ENCODE measurements around the gene BRCA2. TPM values are rescaled to one million over a fixed set of nuclear protein-coding genes. Genes with fewer than 3 reads are reported as not detected.

BRCA2 gene
- total and polyA plus RNA-seq, 9 of the 15 experiments (the other 6 are each of a cell fraction or from before 2014, with no cell fraction given) = 4.1 to 17.3 (median 5.8) TPM

DNA sequence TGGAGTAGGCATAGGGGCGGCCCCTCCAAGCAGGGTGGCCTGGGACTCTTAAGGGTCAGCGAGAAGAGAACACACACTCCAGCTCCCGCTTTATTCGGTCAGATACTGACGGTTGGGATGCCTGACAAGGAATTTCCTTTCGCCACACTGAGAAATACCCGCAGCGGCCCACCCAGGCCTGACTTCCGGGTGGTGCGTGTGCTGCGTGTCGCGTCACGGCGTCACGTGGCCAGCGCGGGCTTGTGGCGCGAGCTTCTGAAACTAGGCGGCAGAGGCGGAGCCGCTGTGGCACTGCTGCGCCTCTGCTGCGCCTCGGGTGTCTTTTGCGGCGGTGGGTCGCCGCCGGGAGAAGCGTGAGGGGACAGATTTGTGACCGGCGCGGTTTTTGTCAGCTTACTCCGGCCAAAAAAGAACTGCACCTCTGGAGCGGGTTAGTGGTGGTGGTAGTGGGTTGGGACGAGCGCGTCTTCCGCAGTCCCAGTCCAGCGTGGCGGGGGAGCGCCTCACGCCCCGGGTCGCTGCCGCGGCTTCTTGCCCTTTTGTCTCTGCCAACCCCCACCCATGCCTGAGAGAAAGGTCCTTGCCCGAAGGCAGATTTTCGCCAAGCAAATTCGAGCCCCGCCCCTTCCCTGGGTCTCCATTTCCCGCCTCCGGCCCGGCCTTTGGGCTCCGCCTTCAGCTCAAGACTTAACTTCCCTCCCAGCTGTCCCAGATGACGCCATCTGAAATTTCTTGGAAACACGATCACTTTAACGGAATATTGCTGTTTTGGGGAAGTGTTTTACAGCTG lies at the start of gene BRCA2, which contains the start of gene ZAR1L (continued):
- TF ChIP-seq, protein P1, sequence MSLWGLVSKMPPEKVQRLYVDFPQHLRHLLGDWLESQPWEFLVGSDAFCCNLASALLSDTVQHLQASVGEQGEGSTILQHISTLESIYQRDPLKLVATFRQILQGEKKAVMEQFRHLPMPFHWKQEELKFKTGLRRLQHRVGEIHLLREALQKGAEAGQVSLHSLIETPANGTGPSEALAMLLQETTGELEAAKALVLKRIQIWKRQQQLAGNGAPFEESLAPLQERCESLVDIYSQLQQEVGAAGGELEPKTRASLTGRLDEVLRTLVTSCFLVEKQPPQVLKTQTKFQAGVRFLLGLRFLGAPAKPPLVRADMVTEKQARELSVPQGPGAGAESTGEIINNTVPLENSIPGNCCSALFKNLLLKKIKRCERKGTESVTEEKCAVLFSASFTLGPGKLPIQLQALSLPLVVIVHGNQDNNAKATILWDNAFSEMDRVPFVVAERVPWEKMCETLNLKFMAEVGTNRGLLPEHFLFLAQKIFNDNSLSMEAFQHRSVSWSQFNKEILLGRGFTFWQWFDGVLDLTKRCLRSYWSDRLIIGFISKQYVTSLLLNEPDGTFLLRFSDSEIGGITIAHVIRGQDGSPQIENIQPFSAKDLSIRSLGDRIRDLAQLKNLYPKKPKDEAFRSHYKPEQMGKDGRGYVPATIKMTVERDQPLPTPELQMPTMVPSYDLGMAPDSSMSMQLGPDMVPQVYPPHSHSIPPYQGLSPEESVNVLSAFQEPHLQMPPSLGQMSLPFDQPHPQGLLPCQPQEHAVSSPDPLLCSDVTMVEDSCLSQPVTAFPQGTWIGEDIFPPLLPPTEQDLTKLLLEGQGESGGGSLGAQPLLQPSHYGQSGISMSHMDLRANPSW (CRISPR knock-in tag; IDR thresholded peaks at IDR 0.05) = no peak
- TF ChIP-seq NFATC3 (IDR thresholded peaks at IDR 0.05) = no peak
- TF ChIP-seq ZSCAN29 (IDR thresholded peaks at IDR 0.05) = no peak
- TF ChIP-seq HDAC2 (IDR thresholded peaks at IDR 0.05) = no peak; the same call in 1 of the 2 replicates
- TF ChIP-seq MTA1 (IDR thresholded peaks at IDR 0.05; ENCODE audit: borderline replicate concordance) = no peak
- TF ChIP-seq PURB (CRISPR knock-in tag; IDR thresholded peaks at IDR 0.05; ENCODE audit: low read depth) = no peak
- TF ChIP-seq, protein P2, sequence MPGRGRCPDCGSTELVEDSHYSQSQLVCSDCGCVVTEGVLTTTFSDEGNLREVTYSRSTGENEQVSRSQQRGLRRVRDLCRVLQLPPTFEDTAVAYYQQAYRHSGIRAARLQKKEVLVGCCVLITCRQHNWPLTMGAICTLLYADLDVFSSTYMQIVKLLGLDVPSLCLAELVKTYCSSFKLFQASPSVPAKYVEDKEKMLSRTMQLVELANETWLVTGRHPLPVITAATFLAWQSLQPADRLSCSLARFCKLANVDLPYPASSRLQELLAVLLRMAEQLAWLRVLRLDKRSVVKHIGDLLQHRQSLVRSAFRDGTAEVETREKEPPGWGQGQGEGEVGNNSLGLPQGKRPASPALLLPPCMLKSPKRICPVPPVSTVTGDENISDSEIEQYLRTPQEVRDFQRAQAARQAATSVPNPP (IDR thresholded peaks at IDR 0.05; ENCODE audit: borderline replicate concordance, insufficient read depth, insufficient read length) = no peak
- no peak for TF ChIP-seq RHOXF2B (CRISPR knock-in tag; conservative IDR thresholded peaks at IDR 0.05)
- no peak for TF ChIP-seq ZNF830 (CRISPR knock-in tag; IDR thresholded peaks at IDR 0.05)
- no peak for TF ChIP-seq MCM2 (IDR thresholded peaks at IDR 0.05; ENCODE audit: low read depth)
- no peak for TF ChIP-seq MCM5 (IDR thresholded peaks at IDR 0.05; ENCODE audit: low read depth)
- TF ChIP-seq EZH2 (IDR thresholded peaks at IDR 0.05; ENCODE audit: borderline replicate concordance, low read depth, low read length) = no peak
- TF ChIP-seq, protein P3, sequence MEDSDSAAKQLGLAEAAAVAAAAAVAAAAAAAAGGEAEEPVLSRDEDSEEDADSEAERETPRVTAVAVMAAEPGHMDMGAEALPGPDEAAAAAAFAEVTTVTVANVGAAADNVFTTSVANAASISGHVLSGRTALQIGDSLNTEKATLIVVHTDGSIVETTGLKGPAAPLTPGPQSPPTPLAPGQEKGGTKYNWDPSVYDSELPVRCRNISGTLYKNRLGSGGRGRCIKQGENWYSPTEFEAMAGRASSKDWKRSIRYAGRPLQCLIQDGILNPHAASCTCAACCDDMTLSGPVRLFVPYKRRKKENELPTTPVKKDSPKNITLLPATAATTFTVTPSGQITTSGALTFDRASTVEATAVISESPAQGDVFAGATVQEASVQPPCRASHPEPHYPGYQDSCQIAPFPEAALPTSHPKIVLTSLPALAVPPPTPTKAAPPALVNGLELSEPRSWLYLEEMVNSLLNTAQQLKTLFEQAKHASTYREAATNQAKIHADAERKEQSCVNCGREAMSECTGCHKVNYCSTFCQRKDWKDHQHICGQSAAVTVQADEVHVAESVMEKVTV (CRISPR knock-in tag; IDR thresholded peaks at IDR 0.05) = no peak
- TF ChIP-seq ZNF561 (CRISPR knock-in tag; conservative IDR thresholded peaks at IDR 0.05) = no peak
- TF ChIP-seq MLLT1 (IDR thresholded peaks at IDR 0.05) = no peak
- TF ChIP-seq EHMT2 (IDR thresholded peaks at IDR 0.05) = no peak
- no peak for TF ChIP-seq GTF2A2 (tag; IDR thresholded peaks at IDR 0.05)
- TF ChIP-seq SIX5 (IDR thresholded peaks at IDR 0.05; ENCODE audit: borderline replicate concordance in 1 of 2, insufficient read depth in 1 of 2, low read depth in 1 of 2, low read length in 2 of 2) = no peak
- TF ChIP-seq CBX3 (IDR thresholded peaks at IDR 0.05; ENCODE audit: borderline replicate concordance in 1 of 2, low read length in 2 of 2) = 0 out of 3 replicates have a peak, but pooled peaks of 1 of the 2 experiments have one; percentile 8
- no peak for TF ChIP-seq NEUROD1 (IDR thresholded peaks at IDR 0.05; ENCODE audit: borderline replicate concordance, low read depth, low read length, partially characterized antibody)
- no peak for TF ChIP-seq COPS2 (conservative IDR thresholded peaks at IDR 0.05)
- TF ChIP-seq ZC3H4 (CRISPR knock-in tag; IDR thresholded peaks at IDR 0.05; ENCODE audit: borderline replicate concordance) = no peak
- TF ChIP-seq RFX5 (IDR thresholded peaks at IDR 0.05; ENCODE audit: low read depth, low read length) = no peak
